Calu3 (cell line): ENCODE results near the gene TYR. TPM values are rescaled to one million over a fixed set of nuclear protein-coding genes. Genes with fewer than 3 reads are reported as not detected.
"Not testable (repeated sequence)": the region's sequence is repeated elsewhere in the genome, so short reads cannot be mapped to it uniquely, and the experiment has no call there.

Experiments used
- BruUV-seq: library from RNA; stranded (reverse); fragments of 400-500 nt; replicated peaks from 2 replicates; lab custom pipeline; 2021; lab: Mats Ljungman, UMichigan
- CTCF ChIA-PET: fragments of 300-600 bp; sonication (Branson Sonifier 250); formaldehyde crosslinking; loops from one replicate; lab custom pipeline; 2022; ENCODE audit warnings: antibody characterized with exemption; lab: Charles Lee
- DNase-seq: peaks from one replicate; pipeline ENCODE4 v3.0.0; 2022
- H3K27ac Mint-ChIP-seq: one replicate; pipeline ENCODE4 v1.8.0; 2022; ENCODE audit warnings: mixed read lengths; ENCODE audit not compliant: unreplicated experiment
- H3K27me3 Mint-ChIP-seq: one replicate; pipeline ENCODE4 v1.8.0; 2022; ENCODE audit warnings: mixed read lengths; ENCODE audit not compliant: unreplicated experiment
- H3K36me3 Mint-ChIP-seq: one replicate; pipeline ENCODE4 v1.8.0; 2022; ENCODE audit warnings: mild to moderate bottlenecking, moderate library complexity, mixed read lengths; ENCODE audit not compliant: insufficient read depth, unreplicated experiment
- H3K4me1 Mint-ChIP-seq: one replicate; pipeline ENCODE4 v1.8.0; 2022; ENCODE audit warnings: mild to moderate bottlenecking, low read depth, mixed read lengths; ENCODE audit not compliant: unreplicated experiment
- H3K4me3 Mint-ChIP-seq: one replicate; pipeline ENCODE4 v1.8.0; 2022; ENCODE audit warnings: mild to moderate bottlenecking, low read depth, moderate library complexity, mixed read lengths; ENCODE audit not compliant: unreplicated experiment
- H3K9me3 Mint-ChIP-seq: one replicate; pipeline ENCODE4 v1.8.0; 2022; ENCODE audit warnings: low read depth, mixed read lengths; ENCODE audit not compliant: unreplicated experiment
- intact Hi-C: fragments of 100-400 bp; cut with micrococcal nuclease; formaldehyde crosslinking; loops from one replicate; pipeline ENCODE4 v1.10.0; 2022; ENCODE audit not compliant: unreplicated experiment
- total RNA-seq: library from RNA; stranded (reverse); gene quantifications from 2 replicates; pipeline ENCODE4 v1.2.3, GENCODE V29; 2022
- TF ChIP-seq, protein P1 (sequence below): fragments of 200-600 bp; IDR thresholded peaks from one replicate; pipeline ENCODE4 v1.8.0; 2022; ENCODE audit warnings: antibody characterized with exemption; ENCODE audit not compliant: unreplicated experiment

Gene TYR
- total RNA-seq, 1 experiment from 2014 or later, result not detected

DNA sequence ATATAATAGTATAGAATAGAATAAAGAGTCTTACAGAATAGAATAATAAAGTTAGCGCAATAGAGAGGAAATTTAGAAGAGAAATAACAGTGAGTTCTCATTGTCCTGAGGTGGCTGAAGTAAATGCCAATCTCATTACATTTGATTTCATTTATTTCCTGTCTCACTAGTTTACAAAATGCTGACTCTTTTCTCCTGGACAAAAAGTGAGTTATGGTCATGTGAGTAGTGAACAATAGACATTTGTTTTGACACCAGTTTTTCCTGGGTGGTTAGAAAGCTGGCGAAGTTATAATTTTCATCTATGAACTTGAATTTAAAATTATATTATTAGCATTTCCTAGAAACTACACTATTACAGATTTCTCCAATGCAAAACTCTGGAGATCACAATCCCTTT is 143.7 kb downstream of the TYR start:
- Mint-ChIP-seq H3K4me3 (no peak overlapping the region), H3K27ac (no peak overlapping the region), H3K27me3 (no peaks in the 10 kb centered on the region), H3K36me3 (no peaks in the 10 kb centered on the region), H3K4me1 (no peaks in the 10 kb centered on the region), H3K9me3 (no peaks in the 10 kb centered on the region)
- intact Hi-C loops, result no loop called here
- no TSS peak for BruUV-seq
- DNase-seq, result no peak
- CTCF ChIA-PET, result no interaction called here
- TF ChIP-seq, protein P1, sequence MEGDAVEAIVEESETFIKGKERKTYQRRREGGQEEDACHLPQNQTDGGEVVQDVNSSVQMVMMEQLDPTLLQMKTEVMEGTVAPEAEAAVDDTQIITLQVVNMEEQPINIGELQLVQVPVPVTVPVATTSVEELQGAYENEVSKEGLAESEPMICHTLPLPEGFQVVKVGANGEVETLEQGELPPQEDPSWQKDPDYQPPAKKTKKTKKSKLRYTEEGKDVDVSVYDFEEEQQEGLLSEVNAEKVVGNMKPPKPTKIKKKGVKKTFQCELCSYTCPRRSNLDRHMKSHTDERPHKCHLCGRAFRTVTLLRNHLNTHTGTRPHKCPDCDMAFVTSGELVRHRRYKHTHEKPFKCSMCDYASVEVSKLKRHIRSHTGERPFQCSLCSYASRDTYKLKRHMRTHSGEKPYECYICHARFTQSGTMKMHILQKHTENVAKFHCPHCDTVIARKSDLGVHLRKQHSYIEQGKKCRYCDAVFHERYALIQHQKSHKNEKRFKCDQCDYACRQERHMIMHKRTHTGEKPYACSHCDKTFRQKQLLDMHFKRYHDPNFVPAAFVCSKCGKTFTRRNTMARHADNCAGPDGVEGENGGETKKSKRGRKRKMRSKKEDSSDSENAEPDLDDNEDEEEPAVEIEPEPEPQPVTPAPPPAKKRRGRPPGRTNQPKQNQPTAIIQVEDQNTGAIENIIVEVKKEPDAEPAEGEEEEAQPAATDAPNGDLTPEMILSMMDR, result no peak

DNA sequence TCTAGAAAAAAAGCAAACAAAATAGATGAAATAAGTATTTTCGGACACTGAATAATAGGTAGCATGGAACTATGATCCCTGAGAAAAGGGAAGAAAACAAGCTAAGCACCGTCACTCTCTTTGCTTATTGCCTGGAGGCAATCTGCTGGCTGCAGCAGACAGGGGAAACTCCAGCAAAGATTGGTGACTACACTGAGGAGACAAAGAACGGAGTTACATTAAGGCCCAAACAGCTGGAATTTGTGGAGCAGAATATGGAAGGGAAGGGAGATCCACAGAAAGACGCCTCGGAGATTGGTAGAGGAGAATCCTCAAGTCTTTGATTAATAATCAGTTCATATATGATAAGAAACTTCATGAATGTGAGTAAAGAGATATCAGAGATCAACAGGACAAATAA is 150.2 kb downstream of the TYR start:
- BruUV-seq, result no TSS peak
- intact Hi-C loops, result no loop called here
- H3K36me3 Mint-ChIP-seq, result no peaks in the 10 kb centered on the region
- H3K4me1 Mint-ChIP-seq, result no peaks in the 10 kb centered on the region
- CTCF ChIA-PET, result no interaction called here
- H3K27me3 Mint-ChIP-seq, result no peaks in the 10 kb centered on the region
- H3K9me3 Mint-ChIP-seq, result no peaks in the 10 kb centered on the region
- DNase-seq, result no peak
- no peak overlapping the region for H3K4me3 Mint-ChIP-seq
- no peak overlapping the region for H3K27ac Mint-ChIP-seq
- TF ChIP-seq, protein P1, result no peak

DNA sequence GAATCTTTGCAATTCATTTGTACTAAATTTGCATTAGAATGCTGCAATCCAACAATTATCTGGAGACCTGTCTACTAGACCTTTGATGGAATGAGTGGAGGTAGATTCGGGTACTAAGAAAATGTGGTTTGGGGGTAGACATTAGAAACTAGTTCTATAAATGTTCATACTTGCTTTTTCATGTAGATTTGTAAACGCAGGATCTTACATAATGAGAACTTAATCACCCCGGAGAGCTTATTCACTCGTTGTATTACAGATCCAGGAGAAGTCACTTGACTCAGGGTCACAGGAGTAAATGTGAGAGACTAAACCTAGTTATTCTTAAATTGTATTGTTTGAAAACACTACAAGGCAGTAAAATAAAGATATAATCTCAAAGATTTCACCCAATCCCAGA is 154.3 kb downstream of the TYR start:
- H3K36me3 Mint-ChIP-seq, CTCF ChIA-PET, H3K4me1 Mint-ChIP-seq, H3K27ac Mint-ChIP-seq, H3K9me3 Mint-ChIP-seq, BruUV-seq, DNase-seq, H3K27me3 Mint-ChIP-seq, H3K4me3 Mint-ChIP-seq: not testable (repeated sequence)
- intact Hi-C loops, result loop anchor here (2.0 to 5.0 kb wide), 2 partner anchors 75 to 283 kb away; no protein-coding TSS in a partner anchor

DNA sequence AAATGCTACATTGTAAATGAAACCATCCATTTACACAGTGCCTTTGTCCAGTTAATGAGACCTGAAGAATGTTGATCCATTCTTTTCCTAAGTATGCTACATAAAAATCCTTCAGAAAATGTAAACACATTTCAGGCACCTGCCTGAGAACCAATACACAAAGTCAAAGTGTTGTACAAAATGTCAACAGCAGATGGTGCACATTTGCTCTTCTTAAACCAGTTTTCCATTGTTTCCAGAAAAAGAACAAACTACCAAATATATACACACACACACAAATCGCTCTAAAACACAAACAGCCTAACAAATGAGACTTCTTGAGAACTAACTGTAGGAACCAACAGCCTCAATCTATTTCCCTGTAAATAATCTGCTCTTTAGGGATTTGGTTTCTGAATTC is 156.0 kb downstream of the TYR start:
- intact Hi-C loops, result loop anchor here (2.0 to 5.0 kb wide), 2 partner anchors 74 to 281 kb away; no protein-coding TSS in a partner anchor
- H3K36me3 Mint-ChIP-seq, BruUV-seq, H3K4me1 Mint-ChIP-seq, DNase-seq, H3K9me3 Mint-ChIP-seq, CTCF ChIA-PET, H3K4me3 Mint-ChIP-seq, H3K27ac Mint-ChIP-seq, H3K27me3 Mint-ChIP-seq: not testable (repeated sequence)

DNA sequence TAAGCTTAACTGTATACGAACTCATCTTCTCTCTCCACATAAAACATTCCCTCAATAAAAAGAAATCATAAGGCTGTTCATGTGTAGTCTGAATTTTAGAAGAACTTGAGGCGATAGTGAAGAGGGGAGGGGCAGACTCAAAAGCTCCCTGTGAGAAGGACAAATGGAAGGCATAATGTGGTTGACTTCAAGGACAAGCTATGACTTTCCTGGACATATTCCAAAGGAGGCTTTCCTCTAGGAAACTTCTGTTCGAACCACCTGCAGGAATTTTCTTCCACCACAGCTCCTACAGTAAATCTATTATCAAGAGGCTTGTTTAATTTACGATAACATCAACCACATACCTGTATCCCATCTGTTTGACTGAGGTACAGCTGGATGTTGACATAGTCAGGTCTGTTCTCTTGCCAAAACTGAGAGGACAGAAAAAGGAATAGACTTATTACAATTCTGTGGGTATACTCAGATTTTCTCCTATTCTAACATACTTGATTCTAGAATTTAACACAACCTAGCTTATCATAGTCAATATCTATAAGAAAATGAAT is 159.5 kb downstream of the TYR start:
- H3K27me3 Mint-ChIP-seq, DNase-seq, intact Hi-C loops, H3K27ac Mint-ChIP-seq, H3K9me3 Mint-ChIP-seq, H3K4me1 Mint-ChIP-seq, CTCF ChIA-PET, BruUV-seq, H3K36me3 Mint-ChIP-seq, H3K4me3 Mint-ChIP-seq: not testable (repeated sequence)

DNA sequence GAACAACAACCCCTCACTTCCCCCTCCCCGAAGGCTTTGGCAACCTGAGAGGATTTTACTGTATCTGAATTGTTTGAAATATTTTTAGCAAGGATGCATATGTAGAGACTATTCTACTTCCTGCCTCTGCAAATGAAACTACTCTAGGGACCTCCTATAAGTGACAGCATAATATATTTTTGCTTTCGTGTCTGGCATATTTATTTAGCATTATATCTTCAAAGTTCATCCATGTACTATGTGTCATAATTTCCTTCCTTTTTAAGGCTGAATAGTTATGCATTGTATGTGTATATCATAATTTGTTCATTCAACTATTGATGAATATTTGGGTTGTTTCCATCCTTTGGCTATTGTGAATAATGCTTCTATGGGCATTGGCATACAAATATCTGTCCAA is 160.4 kb downstream of the TYR start:
- H3K36me3 Mint-ChIP-seq, H3K4me3 Mint-ChIP-seq, H3K27ac Mint-ChIP-seq, intact Hi-C loops, H3K9me3 Mint-ChIP-seq, H3K4me1 Mint-ChIP-seq, CTCF ChIA-PET, DNase-seq, H3K27me3 Mint-ChIP-seq, BruUV-seq: not testable (repeated sequence)

DNA sequence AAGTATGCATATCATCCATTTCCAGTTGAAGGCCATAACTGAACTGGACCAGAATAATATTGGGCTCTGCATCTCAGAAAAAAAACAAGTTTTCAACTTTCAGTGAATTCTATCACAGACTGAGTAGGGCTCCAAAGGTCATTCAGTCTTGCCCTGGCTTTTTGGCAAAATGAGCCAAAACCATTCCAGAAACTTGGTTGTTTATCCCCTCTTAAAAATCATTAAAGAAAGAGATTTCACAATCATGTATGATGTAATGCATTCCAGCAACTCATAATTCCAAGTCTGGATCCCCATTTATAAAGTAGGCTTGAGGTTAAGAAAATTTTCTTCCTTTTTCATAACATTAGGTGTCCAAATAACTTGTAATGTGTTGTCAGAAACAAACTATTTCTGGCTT is 162.8 kb downstream of the TYR start:
- intact Hi-C loops, H3K36me3 Mint-ChIP-seq, DNase-seq, H3K27me3 Mint-ChIP-seq, H3K4me1 Mint-ChIP-seq, BruUV-seq, CTCF ChIA-PET, H3K9me3 Mint-ChIP-seq, H3K4me3 Mint-ChIP-seq, H3K27ac Mint-ChIP-seq: not testable (repeated sequence)

DNA sequence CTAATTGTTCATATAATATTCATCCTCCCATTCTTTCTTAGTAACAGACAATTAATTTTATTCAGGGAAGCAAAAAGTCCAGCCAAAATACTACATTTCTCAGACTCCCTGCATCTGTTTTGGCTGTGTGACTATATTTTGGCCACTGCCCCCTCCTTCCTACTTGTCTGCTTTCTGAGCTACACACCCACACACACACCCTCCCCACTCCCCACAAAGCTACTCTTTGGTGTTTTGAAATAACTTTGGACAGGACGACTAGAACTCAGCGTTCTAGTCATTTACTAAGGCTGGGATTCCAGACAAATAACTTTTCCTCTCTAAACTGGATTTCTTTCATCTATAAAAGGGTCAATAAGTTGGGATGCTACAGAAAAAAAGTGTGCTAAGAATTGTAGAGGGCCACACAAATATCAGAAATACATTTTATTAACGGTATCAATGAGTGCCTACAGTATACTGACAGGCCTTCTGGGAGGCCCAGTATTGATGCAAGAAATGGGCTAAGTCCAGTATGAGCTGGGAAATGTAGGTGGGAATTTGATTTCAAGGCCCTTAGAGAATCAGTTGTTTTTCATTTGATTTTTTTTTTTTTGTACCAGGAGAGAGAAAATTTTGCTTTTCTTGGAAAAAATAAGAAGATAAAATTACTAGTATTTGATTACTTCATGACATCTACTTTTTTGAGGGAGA is 165.4 kb downstream of the TYR start:
- intact Hi-C loops, result not testable (repeated sequence)
- CTCF ChIA-PET, result interaction anchor here (0.7 kb wide), 1 partner anchor 14 kb away, joined by 3 read pairs; no protein-coding TSS in a partner anchor

More for the DNA sequence above, 165.4 kb downstream of the TYR start:
- H3K4me3 Mint-ChIP-seq, BruUV-seq, H3K27me3 Mint-ChIP-seq, H3K4me1 Mint-ChIP-seq, DNase-seq, H3K9me3 Mint-ChIP-seq, H3K36me3 Mint-ChIP-seq, H3K27ac Mint-ChIP-seq: not testable (repeated sequence)
